Measurements from ENCODE around the gene SLC25A48. TPM values are rescaled to one million over a fixed set of nuclear protein-coding genes. Genes with fewer than 3 reads are reported as not detected.

Gene SLC25A48
- total RNA-seq, 2 experiments from 2014 or later, result not detected

DNA sequence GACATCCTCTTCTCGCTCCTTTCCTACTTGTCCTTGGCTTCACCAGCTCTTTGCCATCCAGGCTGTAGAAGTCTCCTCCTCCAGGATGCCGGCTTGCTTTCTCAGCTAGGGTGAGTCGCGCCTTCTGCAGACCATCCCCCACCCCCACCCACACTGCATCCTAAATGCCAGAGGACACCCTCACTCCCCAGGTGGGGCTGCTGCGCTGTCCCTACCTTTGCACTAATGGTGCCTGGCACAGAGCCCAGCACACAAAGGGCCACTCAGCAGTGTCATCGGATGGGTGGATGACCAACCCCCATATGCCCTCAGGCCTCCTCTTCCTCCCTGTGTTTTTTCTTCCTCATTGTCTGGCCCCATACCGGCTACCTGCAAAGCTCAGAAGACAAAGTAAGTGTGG lies 46.3 kb downstream of the SLC25A48 start:
- Histone ChIP-seq H3K9me3 (ENCODE audit: low read length) (no peaks in the 10 kb centered on the region), H3K4me1 (ENCODE audit: insufficient read depth, low read length, poor library complexity, severe bottlenecking) (no peaks in the 10 kb centered on the region), H4K20me1 (ENCODE audit: insufficient read depth, low read length) (no peaks in the 10 kb centered on the region), H3K4me3 (ENCODE audit: low read depth, low read length, poor library complexity, severe bottlenecking) (no peak overlapping the region), H3K79me2 (ENCODE audit: insufficient read depth, low read depth, low read length) (no peaks in the 10 kb centered on the region), H2AFZ (ENCODE audit: low read length) (no peak overlapping the region), H3K9me2 (ENCODE audit: insufficient read depth, low read length) (no peaks in the 10 kb centered on the region), H3K4me2 (ENCODE audit: low read length) (no peak overlapping the region), H3K36me3 (ENCODE audit: insufficient read depth, low read length) (no peaks in the 10 kb centered on the region), H3K27ac (ENCODE audit: low read depth, low read length, poor library complexity, severe bottlenecking) (no peak overlapping the region)
- ChIA-PET CTCF (ENCODE audit: unreplicated experiment) (no interaction called here), POLR2A (no interaction called here)
- no TSS peak for BruUV-seq (replicated peaks)
- no peak for DNase-seq (ENCODE audit: low spot score)
- no peak for TF ChIP-seq EZH2phosphoT487 (IDR thresholded peaks at IDR 0.05; ENCODE audit: borderline replicate concordance, low read depth, low read length)
- TF ChIP-seq, protein P1, sequence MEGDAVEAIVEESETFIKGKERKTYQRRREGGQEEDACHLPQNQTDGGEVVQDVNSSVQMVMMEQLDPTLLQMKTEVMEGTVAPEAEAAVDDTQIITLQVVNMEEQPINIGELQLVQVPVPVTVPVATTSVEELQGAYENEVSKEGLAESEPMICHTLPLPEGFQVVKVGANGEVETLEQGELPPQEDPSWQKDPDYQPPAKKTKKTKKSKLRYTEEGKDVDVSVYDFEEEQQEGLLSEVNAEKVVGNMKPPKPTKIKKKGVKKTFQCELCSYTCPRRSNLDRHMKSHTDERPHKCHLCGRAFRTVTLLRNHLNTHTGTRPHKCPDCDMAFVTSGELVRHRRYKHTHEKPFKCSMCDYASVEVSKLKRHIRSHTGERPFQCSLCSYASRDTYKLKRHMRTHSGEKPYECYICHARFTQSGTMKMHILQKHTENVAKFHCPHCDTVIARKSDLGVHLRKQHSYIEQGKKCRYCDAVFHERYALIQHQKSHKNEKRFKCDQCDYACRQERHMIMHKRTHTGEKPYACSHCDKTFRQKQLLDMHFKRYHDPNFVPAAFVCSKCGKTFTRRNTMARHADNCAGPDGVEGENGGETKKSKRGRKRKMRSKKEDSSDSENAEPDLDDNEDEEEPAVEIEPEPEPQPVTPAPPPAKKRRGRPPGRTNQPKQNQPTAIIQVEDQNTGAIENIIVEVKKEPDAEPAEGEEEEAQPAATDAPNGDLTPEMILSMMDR (conservative IDR thresholded peaks at IDR 0.05; ENCODE audit: low read length), result no peak
- intact Hi-C loops (cut with micrococcal nuclease; ENCODE audit: unreplicated experiment), result loop anchor here (10.0 kb wide), 1 partner anchor 894 kb away; no protein-coding TSS in a partner anchor

DNA sequence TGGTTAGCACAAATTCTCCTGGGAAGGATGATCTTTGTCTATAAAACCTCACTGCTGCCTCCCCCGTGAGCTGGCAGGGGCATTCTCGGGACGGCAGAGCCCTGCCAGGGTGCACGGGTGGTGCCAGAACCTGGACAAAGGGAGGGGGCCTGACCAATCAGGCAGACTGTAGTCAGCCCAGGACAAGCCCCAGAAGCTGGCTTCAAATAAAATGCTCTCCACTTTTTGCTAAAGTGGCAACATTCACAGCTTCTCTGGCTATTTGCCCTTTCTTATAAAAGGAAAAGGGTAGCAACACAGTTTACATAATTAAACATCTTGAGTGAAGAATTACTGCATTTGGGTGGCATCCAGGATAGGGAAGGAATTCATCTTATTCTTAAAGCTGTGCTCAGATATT lies 46.8 kb downstream of the SLC25A48 start:
- TF ChIP-seq, protein P1 (conservative IDR thresholded peaks at IDR 0.05; ENCODE audit: low read length), result no peak
- TF ChIP-seq EZH2phosphoT487 (IDR thresholded peaks at IDR 0.05; ENCODE audit: borderline replicate concordance, low read depth, low read length), result no peak
- CTCF ChIA-PET (ENCODE audit: unreplicated experiment), result no interaction called here
- Histone ChIP-seq H3K4me3 (ENCODE audit: low read depth, low read length, poor library complexity, severe bottlenecking) (no peak overlapping the region), H4K20me1 (ENCODE audit: insufficient read depth, low read length) (no peaks in the 10 kb centered on the region), H3K36me3 (ENCODE audit: insufficient read depth, low read length) (no peaks in the 10 kb centered on the region), H3K9me2 (ENCODE audit: insufficient read depth, low read length) (no peaks in the 10 kb centered on the region), H3K79me2 (ENCODE audit: insufficient read depth, low read depth, low read length) (no peaks in the 10 kb centered on the region), H3K4me1 (ENCODE audit: insufficient read depth, low read length, poor library complexity, severe bottlenecking) (no peaks in the 10 kb centered on the region), H2AFZ (ENCODE audit: low read length) (no peak overlapping the region), H3K9me3 (ENCODE audit: low read length) (no peaks in the 10 kb centered on the region), H3K27ac (ENCODE audit: low read depth, low read length, poor library complexity, severe bottlenecking) (no peak overlapping the region), H3K4me2 (ENCODE audit: low read length) (no peak overlapping the region)
- intact Hi-C loops (cut with micrococcal nuclease; ENCODE audit: unreplicated experiment), result loop anchor here (10.0 kb wide), 1 partner anchor 894 kb away; no protein-coding TSS in a partner anchor
- BruUV-seq (replicated peaks), result no TSS peak
- POLR2A ChIA-PET, result no interaction called here
- DNase-seq (ENCODE audit: low spot score), result no peak

DNA sequence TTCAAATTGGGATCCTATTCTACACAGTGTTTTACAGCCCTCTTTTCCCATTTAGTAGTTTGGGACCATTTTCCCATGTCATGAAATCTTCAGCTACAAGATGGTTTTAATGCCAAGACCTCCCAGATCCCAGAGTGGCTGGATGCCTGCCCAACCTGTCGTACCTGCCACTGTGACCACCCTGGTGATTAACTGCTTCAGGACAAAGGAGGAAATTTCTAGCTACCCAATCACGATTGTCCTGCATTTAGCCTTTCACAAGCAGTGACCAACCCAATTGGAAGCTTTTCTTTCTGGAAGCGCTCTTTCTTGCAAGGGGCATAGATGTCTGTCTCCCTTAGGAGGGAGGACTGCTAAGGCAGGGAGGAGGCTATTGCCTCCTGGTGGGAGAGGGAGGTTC lies 47.4 kb downstream of the SLC25A48 start:
- TF ChIP-seq, protein P1 (conservative IDR thresholded peaks at IDR 0.05; ENCODE audit: low read length), result no peak
- H4K20me1 ChIP-seq (ENCODE audit: insufficient read depth, low read length), result no peaks in the 10 kb centered on the region
- H3K27ac ChIP-seq (ENCODE audit: low read depth, low read length, poor library complexity, severe bottlenecking), result no peak overlapping the region
- no peak overlapping the region for H2AFZ ChIP-seq (ENCODE audit: low read length)
- ChIA-PET CTCF (ENCODE audit: unreplicated experiment) (no interaction called here), POLR2A (no interaction called here)
- no peaks in the 10 kb centered on the region for H3K4me1 ChIP-seq (ENCODE audit: insufficient read depth, low read length, poor library complexity, severe bottlenecking)
- no peaks in the 10 kb centered on the region for H3K9me3 ChIP-seq (ENCODE audit: low read length)
- H3K36me3 ChIP-seq (ENCODE audit: insufficient read depth, low read length), result no peaks in the 10 kb centered on the region
- H3K4me2 ChIP-seq (ENCODE audit: low read length), result no peak overlapping the region
- DNase-seq (ENCODE audit: low spot score), result no peak
- H3K9me2 ChIP-seq (ENCODE audit: insufficient read depth, low read length), result no peaks in the 10 kb centered on the region
- no peak overlapping the region for H3K4me3 ChIP-seq (ENCODE audit: low read depth, low read length, poor library complexity, severe bottlenecking)
- H3K79me2 ChIP-seq (ENCODE audit: insufficient read depth, low read depth, low read length), result no peaks in the 10 kb centered on the region
- intact Hi-C loops (cut with micrococcal nuclease; ENCODE audit: unreplicated experiment), result loop anchor here (10.0 kb wide), 1 partner anchor 893 kb away; no protein-coding TSS in a partner anchor
- no TSS peak for BruUV-seq (replicated peaks)

Measured in OCI-LY7 (cell line).